PFSK-1 (cell line): Measurements from ENCODE around the gene SYT13.

ENCODE experiments used
- POLR2AphosphoS5 ChIP-seq: IDR thresholded peaks from 2 replicates; pipeline ENCODE4 v1.6.1; 2012; ENCODE audit warnings: low read depth, mild to moderate bottlenecking, control low read depth, low read length, moderate library complexity
- REST ChIP-seq, 2 experiments: IDR thresholded peaks; 2 replicates each; pipeline versions ENCODE4 v1.6.1 to v1.8.0; 2011 to 2012; ENCODE audit warnings: low read depth in 2 of 2, low read length in 2 of 2, control low read depth in 1 of 2, inconsistent platforms in 1 of 2, mild to moderate bottlenecking in 1 of 2, moderate library complexity in 1 of 2; ENCODE audit not compliant: insufficient read depth in 1 of 2
- SIN3A ChIP-seq: IDR thresholded peaks from 2 replicates; pipeline ENCODE4 v1.6.1; 2012; ENCODE audit warnings: mild to moderate bottlenecking, low read length, moderate library complexity, borderline replicate concordance; ENCODE audit not compliant: insufficient read depth
- TAF1 ChIP-seq: IDR thresholded peaks from 2 replicates; pipeline ENCODE4 v1.6.1; 2012; ENCODE audit warnings: low read length, control low read depth, borderline replicate concordance; ENCODE audit not compliant: insufficient read depth

- TF ChIP-seq TAF1 (no peak), POLR2AphosphoS5 (no peak), REST (IDR thresholded peaks at IDR 0.05; ENCODE audit: insufficient read depth in 1 of 2, low read depth in 2 of 2, low read length in 2 of 2) (no peak), SIN3A (no peak)
Observed at GRCh38 chr11:45227836-45228235, 58.3 kb downstream of the SYT13 start.
